Activated CD8-positive, alpha-beta memory T cell treated with anti-CD3 and anti-CD28 coated beads, Interleukin-2, amount 50 U/mL, for 1 hour (primary cell): ENCODE measurements around the gene OXLD1.

ENCODE experiments used
- DNase-seq: peaks from one replicate; pipeline ENCODE4 v3.0.0-alpha.2; 2020; ENCODE audit errors: extremely low read depth

The OXLD1 gene

GRCh38 chr17:81616877-81617276 lies 49.5 kb downstream of the OXLD1 start:
- no peak for DNase-seq

GRCh38 chr17:81615401-81615930 lies 50.9 kb downstream of the OXLD1 start:
- DNase-seq: no peak
